Pancreas (tissue), 10 donors: ENCODE measurements around the gene CALHM6. TPM values are rescaled to one million over a fixed set of nuclear protein-coding genes. Genes with fewer than 3 reads are reported as not detected.

ENCODE experiments used
- ATAC-seq, 4 donors: fragments of 200-7000 bp; cut with Tn5 transposase; one replicate each; pipeline versions ENCODE4 v1.8.0 to v1.9.1; 2020; ENCODE audit warnings: mild to moderate bottlenecking in 4 of 4, moderate library complexity in 4 of 4
- DNase-seq, 6 donors: peaks; one replicate each; pipeline ENCODE4 v3.0.0-alpha.2; 2020
- FAIRE-seq: peaks from 2 replicates; lab custom pipeline; 2012; peaks lifted over from hg19 to GRCh38; lab: Jason Lieb, UNC
- H3K27ac ChIP-seq, 4 donors: fragments of 200-600 bp; sonication (generic); 1 replicate in 3 of 4; 2 replicates in 1 of 4; pipeline versions ENCODE4 v1.5.0 to v1.8.0; 2020
- H3K27me3 ChIP-seq, 4 donors: fragments of 200-600 bp; one replicate each; pipeline ENCODE4 v1.8.0; 2021
- H3K36me3 ChIP-seq, 3 donors: fragments of 200-600 bp; sonication (generic) in 1 of 3; one replicate each; pipeline versions ENCODE4 v1.5.0 to v1.8.0; 2020 to 2021
- H3K4me1 ChIP-seq, 3 donors: fragments of 200-600 bp; one replicate each; pipeline ENCODE4 v1.8.0; 2021
- H3K4me3 ChIP-seq, 4 donors: fragments of 200-600 bp; sonication (generic) in 2 of 4; one replicate each; pipeline versions ENCODE4 v1.5.0 to v1.8.0; 2020 to 2021
- H3K9me3 ChIP-seq, 4 donors: fragments of 200-600 bp; one replicate each; pipeline ENCODE4 v1.8.0; 2021
- CTCF ChIP-seq, 4 donors: fragments of 200-600 bp; sonication (generic) in 3 of 4; IDR thresholded peaks; one replicate each; pipeline versions ENCODE4 v1.5.0 to v1.8.0; 2021; ENCODE audit warnings: antibody characterized with exemption in 4 of 4
- WGBS, 2 donors: extraction: QIAGEN DNeasy Blood & Tissue Kit; methylation state at CpG; one replicate each; pipeline ENCODE4 v1.1.7; 2013; 5-methylcytosine and 5-hydroxymethylcytosine counted together
- intact Hi-C, 3 donors: fragments of 100-400 bp; cut with DNase I; formaldehyde crosslinking; loops; one replicate each; pipeline versions ENCODE4 v1.11.1 to v1.14.2; 2022
- polyA plus RNA-seq, 2 donors: library from polyadenylated mRNA; stranded (reverse); fragments of 200-250 nt; gene quantifications; one replicate each; pipeline ENCODE4 v1.2.3, GENCODE V29; 2013
- total RNA-seq, 6 donors: library from RNA; stranded (reverse); fragmentation: NEBNext Ultra II Directional in 4 of 6; extraction: Animal tissue kit (Norgen Biotek cat#: 25700) in 4 of 6; gene quantifications; one replicate each; pipeline versions ENCODE4 v1.2.1 to v1.2.4, GENCODE V29; 2021 to 2023
- donor health status: healthy with polysubstance abuse.
- donor health status: DM: no; HTN: no; CAD: no; lungs with moderate emphysema.
- donor health status: DM: no; HTN: no; CAD: no.
- donor health status: control.
- donor health status: control.
- donor health status: Bipolar disorder and iron deficiency.
- donor health status: DM: yes; HTN: yes; CAD: no.
- donor health status: DM: no; HTN: no; CAD: no.
- donor health status: DM: no; HTN: no; CAD: no.
- donor health status: DM: yes; HTN: yes; CAD: no.

The CALHM6 gene
- total and polyA plus RNA-seq, 8 donors, result 0.44 to 4.2 (median 1.3) TPM; not detected in 1

GRCh38 chr6:116420341-116420740, 40.8 kb upstream of the CALHM6 start:
- no peaks in the 10 kb centered on the region for H3K36me3 ChIP-seq
- intact Hi-C loops, result no loop called here
- no peak overlapping the region for H3K4me3 ChIP-seq
- DNase-seq (no peak), FAIRE-seq (no peak), ATAC-seq (no peak)
- TF ChIP-seq CTCF (IDR thresholded peaks at IDR 0.05), result no peak
- no peaks in the 10 kb centered on the region for H3K9me3 ChIP-seq
- no peak overlapping the region for H3K27ac ChIP-seq
- no peaks in the 10 kb centered on the region for H3K4me1 ChIP-seq
- no peaks in the 10 kb centered on the region for H3K27me3 ChIP-seq
- WGBS, 2 donors, result 96 to 97% methylated on average over 5 of the region's 5 CpGs

- no peak overlapping the region for H3K27ac ChIP-seq
- no peaks in the 10 kb centered on the region for H3K36me3 ChIP-seq
- H3K4me1 ChIP-seq, result no peaks in the 10 kb centered on the region
- no peaks in the 10 kb centered on the region for H3K27me3 ChIP-seq
- ATAC-seq (no peak), FAIRE-seq (no peak), DNase-seq (no peak)
- no peaks in the 10 kb centered on the region for H3K9me3 ChIP-seq
- WGBS, 2 donors, result 73 to 76% methylated on average over 3 of the region's 3 CpGs
- TF ChIP-seq CTCF (IDR thresholded peaks at IDR 0.05), result no peak
- intact Hi-C loops, result no loop called here
- H3K4me3 ChIP-seq, result no peak overlapping the region
Observed at GRCh38 chr6:116422238-116422637, 38.9 kb upstream of the CALHM6 start.

GRCh38 chr6:116424001-116424400, 37.2 kb upstream of the CALHM6 start:
- Histone ChIP-seq H3K4me1 (no peaks in the 10 kb centered on the region), H3K27ac (no peak overlapping the region), H3K4me3 (no peak overlapping the region), H3K9me3 (no peaks in the 10 kb centered on the region), H3K36me3 (no peaks in the 10 kb centered on the region), H3K27me3 (no peaks in the 10 kb centered on the region)
- no peak for TF ChIP-seq CTCF (IDR thresholded peaks at IDR 0.05)
- intact Hi-C loops, result no loop called here
- ATAC-seq (no peak), FAIRE-seq (no peak), DNase-seq (no peak)
- 72 to 87% methylated on average over 1 of the region's 1 CpG for whole genome bisulfite sequencing, 2 donors

GRCh38 chr6:116426551-116426950, 34.6 kb upstream of the CALHM6 start:
- H3K27me3 ChIP-seq, result no peaks in the 10 kb centered on the region
- no peaks in the 10 kb centered on the region for H3K9me3 ChIP-seq
- H3K27ac ChIP-seq, result no peak overlapping the region
- H3K4me3 ChIP-seq, result no peak overlapping the region
- FAIRE-seq (no peak), DNase-seq (no peak), ATAC-seq (no peak)
- WGBS, 2 donors, result 94 to 96% methylated on average over 3 of the region's 3 CpGs
- no peaks in the 10 kb centered on the region for H3K4me1 ChIP-seq
- no peak for TF ChIP-seq CTCF (IDR thresholded peaks at IDR 0.05)
- intact Hi-C loops, result no loop called here
- no peaks in the 10 kb centered on the region for H3K36me3 ChIP-seq

GRCh38 chr6:116429111-116429510, 32.1 kb upstream of the CALHM6 start:
- WGBS, 2 donors, result 95 to 98% methylated on average over 2 of the region's 2 CpGs
- H3K36me3 ChIP-seq, result no peaks in the 10 kb centered on the region
- H3K4me3 ChIP-seq, result no peak overlapping the region
- H3K9me3 ChIP-seq, result no peaks in the 10 kb centered on the region
- H3K27me3 ChIP-seq, result no peaks in the 10 kb centered on the region
- no peak for TF ChIP-seq CTCF (IDR thresholded peaks at IDR 0.05)
- no peak for FAIRE-seq
- H3K4me1 ChIP-seq, result no peaks in the 10 kb centered on the region
- no peak overlapping the region for H3K27ac ChIP-seq
- no peak for DNase-seq
- ATAC-seq, result no peak
- intact Hi-C loops, result no loop called here
